ENCODE data around the gene DOCK1.
"Not testable (repeated sequence)": the region's sequence is repeated elsewhere in the genome, so short reads cannot be mapped to it uniquely, and the experiment has no call there.

Gene DOCK1

DNA sequence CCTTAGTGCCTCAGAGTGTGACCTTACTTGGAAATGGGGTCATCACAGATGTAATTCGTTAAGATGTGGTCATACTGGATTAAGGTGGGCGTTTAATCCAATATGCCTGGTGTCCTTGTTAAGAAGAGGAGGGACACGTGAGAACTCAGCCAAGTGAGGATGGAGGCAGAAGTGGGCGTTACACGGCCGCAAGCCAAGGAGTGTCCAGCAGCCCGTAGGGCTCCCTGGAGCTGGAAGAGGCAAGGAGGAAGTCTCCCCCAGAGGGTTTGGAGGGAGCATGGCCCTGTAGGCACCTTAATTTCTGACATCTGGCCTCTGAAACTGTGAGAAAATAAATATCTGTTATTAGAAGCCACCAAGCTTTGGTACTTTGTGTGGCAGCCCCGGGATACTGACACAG, 21.3 kb downstream of the DOCK1 start:
- no peak for DNase-seq

- no peak for DNase-seq
Measured at GRCh38 chr10:126927799-126928198, 22.6 kb downstream of the DOCK1 start.

DNA sequence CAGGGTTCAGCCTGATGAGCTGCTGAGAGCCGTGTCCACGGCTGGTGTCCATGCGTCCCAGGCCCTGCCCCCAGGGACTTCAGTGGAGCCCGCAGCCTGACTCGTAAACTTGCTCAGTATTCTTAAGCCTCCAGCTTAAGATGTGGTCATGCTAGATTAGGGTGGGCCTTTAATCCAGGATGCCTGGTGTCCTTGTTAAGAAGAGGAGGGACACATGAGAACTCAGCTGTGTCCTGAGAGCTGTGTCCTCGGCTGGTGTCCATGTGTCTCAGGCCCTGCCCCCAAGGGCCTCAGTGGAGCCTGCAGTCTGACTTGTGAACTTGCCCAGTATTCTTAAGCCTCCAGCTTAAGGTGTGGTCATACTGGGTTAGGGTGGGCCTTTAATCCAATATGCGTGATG, 23.0 kb downstream of the DOCK1 start:
- DNase-seq: no peak

GRCh38 chr10:126929391-126929790, 24.2 kb downstream of the DOCK1 start:
- DNase-seq: no peak

- DNase-seq: no peak
Measured at GRCh38 chr10:126930131-126930882, 25.1 kb downstream of the DOCK1 start.

DNA sequence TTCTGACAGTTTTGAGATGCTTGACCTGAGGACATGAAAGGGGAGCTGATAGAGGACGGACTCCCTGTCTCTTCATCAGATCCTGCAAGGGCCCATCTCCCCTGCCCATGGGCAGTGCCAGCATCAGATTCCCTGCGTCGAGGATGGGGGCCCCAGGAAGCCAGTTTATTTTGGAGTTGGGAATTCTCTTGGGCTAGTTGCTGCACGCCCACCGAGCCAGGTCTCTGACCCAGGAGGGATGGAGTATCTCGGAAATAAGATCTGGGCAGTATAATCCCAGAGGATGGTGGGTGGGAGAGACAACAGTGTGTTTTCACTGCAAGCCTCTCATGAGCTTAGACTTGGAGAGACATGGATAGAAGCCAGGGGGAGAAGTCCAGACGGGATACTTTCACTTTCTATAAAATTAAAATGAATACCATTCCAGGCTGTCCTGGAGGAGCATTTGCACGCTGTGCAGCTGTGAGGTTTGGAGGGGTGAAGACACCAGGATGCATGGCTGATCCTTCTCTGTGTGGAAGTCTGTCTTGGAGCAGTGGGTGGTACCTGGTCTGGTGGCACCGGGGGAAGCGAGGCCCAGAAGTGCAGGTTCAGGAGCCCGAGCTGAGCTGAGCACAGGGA, 25.8 kb downstream of the DOCK1 start:
- no peak for DNase-seq

- no peak for DNase-seq
Measured at GRCh38 chr10:126931544-126931943, 26.3 kb downstream of the DOCK1 start.

GRCh38 chr10:126932516-126932915, 27.3 kb downstream of the DOCK1 start:
- no peak for DNase-seq

- DNase-seq: no peak
Measured at GRCh38 chr10:126933116-126933515, 27.9 kb downstream of the DOCK1 start.

DNA sequence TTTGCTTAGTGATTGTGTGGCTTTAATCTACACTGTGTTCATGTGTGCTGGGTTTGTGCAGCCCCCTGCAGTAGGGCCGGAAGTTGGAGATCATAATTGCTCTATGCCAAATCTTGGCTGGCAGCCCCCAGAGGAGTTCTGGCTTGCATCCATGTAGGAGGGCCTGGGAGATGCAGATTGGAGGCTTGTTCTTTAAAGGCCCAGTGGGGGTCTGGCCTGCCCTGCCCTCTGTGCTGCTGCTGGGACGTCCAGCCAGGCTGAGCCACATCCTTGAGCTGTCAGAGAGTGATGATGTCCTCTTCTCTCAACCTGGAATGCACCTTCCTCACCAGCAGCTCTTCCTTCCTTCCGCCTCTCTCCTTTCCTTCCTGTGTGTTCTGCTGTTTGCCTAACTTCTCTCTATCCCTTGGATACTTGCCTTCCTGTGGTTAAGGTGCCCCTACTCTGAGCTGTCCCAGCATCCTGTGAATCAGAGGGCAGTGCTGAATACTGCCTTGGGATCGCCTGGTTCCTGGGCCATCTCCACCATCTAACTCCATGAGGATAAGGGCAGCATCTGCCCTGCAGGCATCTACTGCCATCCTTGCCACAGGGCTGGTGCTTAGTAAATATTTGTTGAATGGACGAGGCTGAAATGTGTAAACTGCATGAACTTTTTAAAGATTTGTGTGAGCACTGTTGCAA, 30.2 kb downstream of the DOCK1 start:
- no peak for DNase-seq

- DNase-seq: no peak
Measured at GRCh38 chr10:126937026-126937425, 31.8 kb downstream of the DOCK1 start.

DNA sequence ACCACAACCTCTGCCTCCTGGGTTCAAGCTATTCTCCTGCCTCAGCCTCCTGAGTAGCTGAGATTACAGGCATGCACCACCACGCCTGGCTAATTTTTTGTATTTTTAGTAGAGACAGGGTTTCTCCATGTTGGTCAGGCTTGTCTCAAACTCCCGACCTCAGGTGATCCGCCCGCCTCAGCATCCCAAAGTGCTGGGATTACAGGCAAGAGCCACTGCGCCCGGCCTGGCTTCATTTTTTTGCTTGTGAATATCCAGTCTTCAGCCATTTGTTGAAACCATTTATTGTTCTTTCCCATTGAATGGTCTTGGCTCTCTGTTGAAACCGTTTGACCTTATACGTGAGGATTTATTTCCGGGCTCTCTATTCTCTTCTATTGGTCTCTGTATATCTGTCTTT, 32.9 kb downstream of the DOCK1 start:
- not testable (repeated sequence) for DNase-seq

DNA sequence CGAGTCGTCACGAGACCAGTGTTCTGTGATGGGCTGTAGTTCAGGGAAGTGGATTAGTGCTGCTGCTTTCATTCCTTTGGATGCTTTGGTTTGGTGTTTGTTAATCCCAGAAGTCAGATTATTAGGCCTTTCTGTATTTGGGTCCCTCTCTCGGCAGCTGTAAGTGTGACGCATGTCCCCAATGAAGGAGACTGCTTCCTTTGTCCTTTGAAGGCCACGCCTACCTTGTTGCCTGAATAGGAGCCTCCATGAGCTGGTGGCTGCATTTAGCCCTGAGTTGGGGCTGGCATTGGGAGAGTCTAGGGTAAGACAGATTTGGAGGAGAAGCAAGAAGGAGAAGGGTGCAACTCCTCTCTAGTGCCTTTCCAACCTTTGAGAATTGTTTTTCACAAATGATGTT, 34.5 kb downstream of the DOCK1 start:
- no peak for DNase-seq

GRCh38 chr10:126940670-126941310, 35.6 kb downstream of the DOCK1 start:
- DNase-seq: no peak

GRCh38 chr10:126944191-126944590, 39.0 kb downstream of the DOCK1 start:
- DNase-seq: no peak

- DNase-seq: no peak
Measured at GRCh38 chr10:126945351-126946030, 40.3 kb downstream of the DOCK1 start.

DNA sequence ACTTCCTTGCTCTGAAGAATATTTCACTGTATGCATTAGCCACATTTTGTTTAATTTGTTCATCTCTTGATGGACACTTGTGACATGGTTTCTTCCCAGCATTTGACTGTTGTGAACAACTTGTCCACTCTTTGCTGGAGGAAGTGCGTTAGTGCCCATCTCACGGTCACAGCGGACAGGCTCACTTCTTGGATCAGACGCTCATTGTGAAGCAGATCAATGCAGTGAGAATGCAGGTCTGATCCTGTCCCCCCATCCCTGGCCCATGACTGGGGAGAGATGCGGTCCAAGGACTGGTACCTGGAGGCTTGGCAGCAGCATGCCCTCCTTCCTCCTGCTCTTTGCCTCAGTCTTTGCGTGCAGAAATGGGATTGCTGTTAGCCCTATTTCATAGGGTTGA, 41.5 kb downstream of the DOCK1 start:
- DNase-seq: no peak

- no peak for DNase-seq
Measured at GRCh38 chr10:126948355-126949160, 43.3 kb downstream of the DOCK1 start.

- DNase-seq: no peak
Measured at GRCh38 chr10:126949161-126949503, 43.9 kb downstream of the DOCK1 start.

DNA sequence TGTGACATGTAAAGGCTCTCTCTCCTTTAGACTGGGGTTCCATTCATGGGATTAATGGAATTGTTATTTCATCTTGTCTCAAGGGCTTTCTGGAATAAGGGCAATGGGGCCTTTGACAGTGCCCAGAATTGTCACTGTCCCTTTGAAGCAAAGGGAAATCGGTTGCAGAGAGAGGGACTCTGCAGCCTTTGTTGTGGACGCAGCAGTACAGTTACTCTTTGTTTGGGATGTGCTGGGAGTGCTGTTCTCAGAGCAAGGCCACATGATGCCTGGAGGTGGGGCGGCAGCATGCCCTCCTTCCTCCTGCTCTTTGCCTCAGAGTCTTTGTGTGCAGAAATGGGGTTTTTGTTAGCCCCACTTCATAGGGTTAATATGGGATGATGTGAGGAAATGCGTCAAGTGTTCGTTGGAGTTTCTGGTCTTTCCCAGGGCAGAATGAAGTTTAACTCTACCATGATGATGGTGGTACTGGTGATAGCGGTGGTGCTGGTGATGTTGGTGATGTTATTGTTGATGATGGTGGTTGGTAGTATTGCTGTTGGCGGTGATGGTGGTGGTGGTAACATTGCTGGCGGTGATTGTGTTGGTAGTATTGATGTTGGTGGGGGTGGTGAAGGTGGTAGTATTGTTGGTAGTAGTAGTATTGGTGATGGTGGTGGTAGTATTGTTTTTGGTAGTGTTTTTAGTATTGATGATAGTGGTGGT, 45.3 kb downstream of the DOCK1 start:
- DNase-seq: no peak

GRCh38 chr10:126953886-126954285, 48.7 kb downstream of the DOCK1 start:
- DNase-seq: no peak

GRCh38 chr10:126955396-126955795, 50.2 kb downstream of the DOCK1 start:
- DNase-seq: no peak

All from right forelimb (tissue), 1 donor.